ENCODE data around the gene STK35.

STK35 gene

DNA sequence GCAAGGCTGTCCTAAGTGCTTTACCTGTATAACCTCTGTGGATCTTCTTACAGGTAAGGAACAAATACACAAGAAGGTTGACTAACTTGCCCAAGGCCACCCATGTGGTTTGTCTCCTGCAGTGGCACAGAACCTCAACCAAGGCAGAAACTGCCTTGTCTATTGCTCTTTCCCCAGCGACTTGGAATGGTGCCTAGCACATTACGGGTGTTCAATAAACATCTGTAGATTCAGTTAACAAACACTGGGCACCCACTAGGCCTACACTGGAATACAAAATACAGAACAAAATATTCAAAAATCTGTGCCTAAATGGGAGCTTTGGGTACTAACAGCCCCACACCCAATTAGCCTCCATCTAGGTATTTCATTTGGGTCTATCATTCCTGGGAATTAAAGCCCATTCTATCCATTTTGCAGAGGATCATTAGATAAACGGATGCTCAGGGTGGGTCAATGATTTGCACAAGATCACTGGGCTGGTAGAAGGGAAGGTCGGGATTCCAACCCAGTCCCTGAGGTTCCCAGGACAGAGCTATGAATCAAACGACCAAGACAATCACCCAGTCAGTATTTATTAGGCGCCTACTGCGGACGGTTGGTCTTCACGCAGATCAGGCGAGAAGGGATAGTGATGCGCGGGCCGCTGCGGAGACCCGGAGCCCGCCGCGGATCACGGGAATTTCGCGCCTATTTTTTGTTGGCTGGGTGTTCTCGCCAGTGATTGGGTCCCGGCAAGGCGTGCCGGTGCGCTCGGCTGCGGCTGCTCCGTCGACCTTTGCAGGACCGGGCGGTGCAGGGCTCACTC lies at the start of gene STK35:
Gene STK35, plus strand, starts transcription at position 771 of the 808 bp plus-strand sequence. CDS start 55 bp downstream, outside the sequence.
- peak; percentile 18 for DNase-seq (ENCODE audit: low read depth, low spot score)

DNA sequence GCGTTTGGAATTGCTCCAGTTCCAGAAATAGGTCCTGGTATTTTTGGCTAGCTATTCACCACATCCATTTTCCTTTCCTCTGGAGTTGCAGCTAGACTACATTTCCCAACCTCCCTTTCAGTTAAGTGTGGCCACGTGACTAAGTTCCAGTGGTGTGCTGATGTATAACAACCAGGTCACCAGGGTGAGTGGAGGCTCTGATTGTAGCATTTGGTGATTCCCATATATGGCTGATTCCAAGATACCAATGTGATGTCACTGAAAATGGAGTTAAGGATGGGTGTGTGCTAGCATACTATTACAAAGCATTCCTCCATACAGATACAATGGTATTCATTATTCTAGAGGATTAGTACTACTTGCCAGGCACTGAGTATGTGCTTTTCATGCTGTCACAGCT lies 49.7 kb upstream of the STK35 start:
- DNase-seq (ENCODE audit: low read depth, low spot score) = no peak

DNA sequence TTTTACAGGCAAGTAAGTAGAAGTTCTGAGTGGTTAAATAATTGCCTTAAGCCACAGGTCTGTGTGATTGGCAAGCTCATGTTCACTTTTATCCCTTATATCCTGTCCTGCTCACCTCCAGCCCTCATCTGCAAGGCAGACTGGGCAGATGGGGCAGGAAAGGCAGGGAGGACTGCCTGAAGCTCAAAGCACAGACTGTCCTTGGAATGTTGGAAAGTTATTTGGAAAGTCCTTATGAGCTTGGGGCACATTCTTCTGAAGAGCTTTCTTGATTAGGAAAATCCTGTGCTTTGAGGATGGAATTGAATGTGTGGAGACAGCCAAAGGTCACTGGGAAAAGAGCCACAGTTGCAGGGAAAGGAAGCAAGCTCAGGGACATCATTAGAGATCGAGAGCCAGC lies 48.9 kb upstream of the STK35 start:
- no peak for DNase-seq (ENCODE audit: low read depth, low spot score)

DNA sequence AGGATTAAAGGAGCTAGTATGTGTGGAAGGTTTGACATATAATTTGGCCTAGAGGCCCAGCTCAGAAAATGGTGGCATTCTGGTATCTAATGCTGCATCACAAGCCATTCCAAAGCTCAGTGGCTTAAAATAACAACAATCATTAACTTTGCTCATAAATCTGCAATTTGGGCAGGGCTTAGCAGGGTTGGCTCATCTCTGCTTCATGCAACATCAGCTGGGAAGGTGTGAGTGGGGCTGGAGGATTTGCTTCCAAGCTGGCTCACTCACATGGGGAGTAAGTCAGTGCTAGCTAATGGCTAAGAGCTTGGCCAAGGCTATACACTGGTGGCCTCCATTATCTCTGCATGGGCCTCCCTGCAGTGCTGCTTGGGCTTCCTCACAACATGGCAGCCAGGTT lies 48.0 kb upstream of the STK35 start:
- no peak for DNase-seq (ENCODE audit: low read depth, low spot score)

DNA sequence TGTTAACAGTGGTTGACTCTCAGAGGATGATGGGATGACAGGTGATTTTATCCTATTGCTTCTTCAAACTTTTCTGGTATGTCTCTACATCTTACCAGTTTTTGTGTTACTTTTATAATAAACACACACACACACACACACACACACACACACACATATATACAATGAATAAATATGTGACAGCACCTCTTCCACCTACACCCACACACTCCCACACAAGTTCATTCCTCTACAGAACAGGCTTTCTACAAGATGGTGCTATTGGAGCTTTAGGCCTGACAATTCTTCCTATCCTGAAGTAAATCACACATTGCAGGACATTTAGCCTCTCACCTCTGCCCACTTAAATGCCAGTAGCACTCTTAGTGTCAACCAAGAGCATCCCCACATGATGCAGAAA lies 46.7 kb upstream of the STK35 start:
- DNase-seq (ENCODE audit: low read depth, low spot score) = no peak

DNA sequence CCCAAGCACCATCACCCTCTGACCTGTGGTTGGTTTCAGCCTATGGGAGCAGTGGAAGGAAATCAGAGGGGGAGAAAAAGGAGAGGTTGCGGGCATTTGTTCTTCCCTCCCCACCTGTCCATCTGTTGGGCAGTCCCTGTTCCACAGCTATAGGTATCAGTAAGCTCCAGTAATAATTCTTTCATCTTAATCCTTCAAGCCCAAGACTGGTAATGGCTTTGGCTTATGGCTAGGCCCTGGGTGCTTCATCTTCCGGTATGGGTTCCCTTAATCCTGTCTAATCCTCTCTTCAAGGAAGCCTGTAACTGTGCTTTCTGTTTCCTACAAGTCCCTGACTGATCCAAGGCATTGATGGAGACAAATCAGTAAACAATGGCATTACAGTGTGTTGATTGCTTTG lies 42.2 kb upstream of the STK35 start:
- DNase-seq (ENCODE audit: low read depth, low spot score) = no peak

DNA sequence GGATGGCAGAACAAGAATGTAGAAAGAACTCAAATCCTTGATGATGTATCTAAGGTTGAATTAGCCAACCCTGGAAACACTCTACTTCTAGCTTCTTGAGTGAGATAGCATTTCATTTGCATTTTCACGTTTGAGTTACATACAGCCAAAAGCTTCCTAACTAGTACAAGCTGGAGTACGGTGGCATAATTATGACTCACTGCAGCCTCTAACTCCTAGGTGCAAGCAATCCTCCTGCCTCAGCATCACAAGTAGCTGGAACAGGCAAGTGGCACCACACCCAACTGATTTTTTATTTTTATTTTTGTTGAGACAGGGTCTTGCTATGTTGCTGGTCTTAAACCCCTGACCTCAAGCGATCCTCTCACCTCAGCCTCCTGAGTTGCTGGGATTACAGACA lies 36.5 kb upstream of the STK35 start:
- no peak for DNase-seq (ENCODE audit: low read depth, low spot score)

DNA sequence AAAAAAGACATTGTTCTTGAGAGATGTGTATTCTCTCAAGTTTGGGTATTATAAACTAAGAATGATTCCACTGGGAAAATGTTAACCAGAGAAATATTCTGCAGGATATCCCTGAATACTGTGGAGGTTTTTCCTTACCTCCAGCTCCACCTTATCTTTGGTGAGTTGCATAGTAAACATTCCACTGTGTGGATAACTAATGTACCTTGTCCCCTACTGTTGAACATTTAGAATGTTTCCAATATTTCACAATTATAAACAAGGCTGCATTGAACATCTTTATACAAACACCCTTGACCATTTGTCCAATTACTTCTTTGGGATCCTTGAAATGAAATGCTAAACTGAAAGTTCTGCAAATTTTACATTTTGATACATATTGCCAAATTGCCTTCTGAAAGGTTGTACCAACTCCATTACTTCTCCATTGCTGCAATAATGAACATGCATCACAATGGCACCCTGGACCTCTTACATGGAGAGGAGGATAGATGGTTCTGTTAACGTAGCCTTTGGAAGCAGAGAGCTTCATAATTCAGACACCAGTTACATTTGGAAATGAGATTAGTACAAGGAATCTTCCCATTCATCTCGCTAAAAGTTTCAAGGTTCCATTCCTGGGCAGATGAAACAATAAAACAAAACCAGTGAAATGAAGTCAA lies 35.0 kb upstream of the STK35 start:
- DNase-seq (ENCODE audit: low read depth, low spot score) = no peak

DNA sequence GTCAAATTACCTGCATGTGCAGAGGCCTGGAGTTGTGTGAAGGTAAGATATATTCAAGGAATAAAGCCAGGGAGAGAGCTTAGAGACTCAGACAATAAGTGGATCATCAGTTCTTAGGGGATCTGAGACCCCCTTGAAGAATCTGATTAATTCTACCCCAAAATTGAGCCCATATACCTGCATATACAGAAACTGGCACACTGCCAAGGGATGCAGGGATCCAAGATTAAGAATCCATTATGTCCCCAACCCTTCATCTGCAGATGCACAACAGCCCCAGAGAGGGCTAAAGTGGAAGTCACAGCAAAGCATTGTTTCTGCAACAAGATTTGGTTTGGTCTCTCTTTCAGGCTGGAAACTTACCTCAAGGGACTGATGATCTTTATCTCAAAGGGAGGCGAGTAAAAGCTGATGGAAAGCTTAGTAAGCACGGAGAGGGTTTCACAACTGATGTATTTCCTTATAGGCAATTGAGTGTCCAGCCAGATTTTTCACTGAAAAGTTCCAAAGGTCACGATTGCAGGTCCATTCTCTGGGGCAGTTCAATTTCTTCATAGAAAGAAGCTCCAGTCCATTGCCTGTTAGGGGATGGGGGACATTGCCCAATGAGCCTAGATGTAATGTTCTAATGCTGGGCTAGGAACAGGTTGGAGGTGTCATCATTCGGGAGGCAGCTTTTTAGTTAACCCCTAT lies 20.9 kb upstream of the STK35 start:
- no peak for DNase-seq (ENCODE audit: low read depth, low spot score)

DNA sequence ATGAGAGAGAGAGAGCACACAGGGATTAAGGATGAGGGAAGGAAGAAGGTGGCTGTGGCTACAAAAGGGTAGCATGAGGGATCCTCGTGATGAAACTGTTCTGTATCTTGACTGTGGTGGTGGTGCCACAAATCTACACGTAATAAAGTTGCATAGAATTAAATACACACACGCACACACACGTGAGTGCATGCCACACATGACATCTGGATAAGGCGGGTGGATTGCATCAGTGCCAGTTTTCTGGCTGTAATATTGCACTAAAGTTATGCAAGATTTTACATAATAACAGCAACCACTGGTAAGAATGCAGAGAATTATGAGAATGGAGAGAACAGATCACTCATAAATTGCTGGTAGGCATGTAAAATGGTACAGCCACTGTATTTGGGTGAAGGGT lies 16.9 kb upstream of the STK35 start:
- DNase-seq (ENCODE audit: low read depth, low spot score) = no peak

DNA sequence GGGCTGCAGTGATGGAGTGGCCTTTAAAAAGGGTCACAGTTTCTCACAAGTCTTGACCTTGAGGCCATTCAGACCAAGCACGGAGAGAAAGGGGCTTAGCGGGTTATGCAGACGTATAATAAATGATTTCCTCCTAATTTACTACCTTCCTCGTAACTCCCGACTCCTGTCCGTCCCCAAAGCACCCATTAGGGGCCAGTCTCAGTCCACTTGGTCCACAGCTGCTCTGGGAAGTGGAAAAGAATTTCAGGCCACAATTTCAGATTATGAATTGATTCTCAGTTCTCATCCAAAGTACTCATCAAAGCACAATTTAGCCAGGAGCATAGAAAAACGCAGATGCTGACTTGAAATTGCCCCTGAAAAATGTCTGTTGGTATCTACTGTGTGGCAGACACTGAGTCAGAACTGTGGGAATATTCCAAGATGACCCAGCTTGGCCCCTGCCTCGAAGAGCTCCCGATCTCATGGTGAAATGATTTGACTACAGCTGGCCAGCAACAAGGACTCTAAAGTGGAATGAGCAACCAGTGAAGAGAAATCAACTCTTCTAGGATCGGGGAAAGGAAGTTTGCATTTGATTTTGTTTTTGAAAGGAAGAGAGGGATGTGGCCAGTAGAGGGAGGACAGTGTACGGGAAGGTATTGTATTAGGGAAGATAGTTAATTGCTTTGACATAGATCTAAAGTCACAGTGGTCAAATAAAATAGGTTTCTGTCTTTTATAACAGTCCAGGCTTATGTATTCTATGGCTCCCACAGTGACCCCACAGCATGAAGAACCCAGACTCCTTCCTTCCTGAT lies 15.2 kb upstream of the STK35 start:
- DNase-seq (ENCODE audit: low read depth, low spot score) = no peak

DNA sequence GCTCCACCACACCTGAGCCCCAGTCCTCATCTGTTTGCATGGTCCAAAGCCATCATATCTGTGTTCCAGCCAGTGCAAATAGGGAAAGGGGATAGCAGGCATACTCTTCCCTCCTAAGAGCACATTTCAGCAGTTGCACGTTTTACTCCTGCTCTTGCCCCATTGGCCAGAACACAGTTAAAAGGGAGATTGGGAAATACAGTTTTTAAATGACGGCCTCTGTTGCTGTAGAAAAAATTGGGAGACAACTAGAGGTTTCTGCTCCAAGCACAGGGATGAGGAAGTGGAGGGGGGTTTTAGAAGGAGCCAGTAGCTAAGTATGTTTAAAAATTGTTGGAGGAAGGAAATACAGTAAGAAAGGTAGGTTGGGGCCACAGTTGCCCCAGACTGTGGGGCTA lies 14.6 kb upstream of the STK35 start:
- no peak for DNase-seq (ENCODE audit: low read depth, low spot score)

DNA sequence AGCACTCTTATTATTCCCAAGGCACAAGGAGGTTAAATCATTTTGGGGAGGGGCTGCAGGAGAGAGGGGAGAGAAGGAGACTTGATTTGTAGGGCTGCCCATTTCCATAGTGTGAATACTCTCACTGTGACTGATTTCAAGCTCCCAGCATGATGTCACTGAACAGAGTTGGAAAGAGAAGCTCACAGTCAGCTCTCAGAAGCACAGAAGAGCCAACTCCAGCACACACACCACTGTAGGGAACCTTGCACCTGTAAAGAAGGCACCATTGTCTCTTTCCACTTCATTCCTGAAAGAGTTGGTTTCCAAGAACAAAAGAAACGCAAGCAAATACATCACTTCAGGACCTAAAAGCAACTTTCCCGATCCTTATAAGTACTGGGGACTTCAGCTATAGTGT lies 12.7 kb upstream of the STK35 start:
- no peak for DNase-seq (ENCODE audit: low read depth, low spot score)

DNA sequence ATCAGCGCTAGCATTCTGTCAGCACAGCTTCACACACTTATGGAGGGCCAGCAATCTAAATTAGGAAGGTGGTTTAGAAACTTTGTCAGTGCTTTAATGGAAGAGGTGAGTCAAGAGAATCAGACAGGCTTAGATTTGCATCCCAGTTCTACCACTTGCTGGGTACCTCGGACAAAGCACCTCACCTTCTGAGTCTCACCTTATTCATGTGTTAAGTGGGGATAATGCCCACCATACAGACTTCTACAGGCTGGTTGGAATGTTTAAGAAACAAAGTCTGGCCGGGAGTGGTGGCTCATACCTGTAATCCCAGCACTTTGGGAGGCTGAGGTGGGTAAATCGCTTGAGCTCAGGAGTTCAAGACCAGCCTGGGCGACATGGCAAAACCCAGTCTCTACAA lies 12.2 kb upstream of the STK35 start:
- no peak for DNase-seq (ENCODE audit: low read depth, low spot score)

DNA sequence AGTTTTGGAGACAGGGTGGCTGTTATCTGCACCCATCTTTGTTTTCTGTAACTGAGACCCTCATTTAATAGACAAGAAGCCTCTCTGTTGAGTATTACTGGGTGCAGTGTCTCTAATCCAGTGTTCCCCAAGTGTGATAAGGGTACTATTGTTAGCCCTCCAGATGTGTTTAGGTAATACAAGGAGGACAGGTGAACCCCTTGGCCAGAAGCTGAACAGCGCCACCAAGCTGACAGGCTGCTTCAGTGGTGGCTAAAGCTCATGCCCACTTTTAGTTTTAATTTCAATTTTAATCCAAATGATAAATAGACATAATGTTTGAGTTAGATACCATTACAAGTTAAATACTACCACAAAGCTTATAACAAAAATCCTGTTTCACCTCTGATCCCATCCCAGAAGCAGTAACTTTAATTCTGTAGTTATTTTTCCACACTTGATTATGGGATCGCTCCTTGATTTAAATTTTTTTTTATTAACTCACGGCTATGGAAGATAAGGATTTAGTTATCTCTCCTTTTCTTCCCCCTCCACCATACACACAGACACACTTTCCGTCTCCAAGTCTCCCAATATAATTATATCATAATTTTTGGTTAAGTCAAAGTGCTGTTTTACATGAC lies 8.4 kb upstream of the STK35 start:
- DNase-seq (ENCODE audit: low read depth, low spot score) = no peak

DNA sequence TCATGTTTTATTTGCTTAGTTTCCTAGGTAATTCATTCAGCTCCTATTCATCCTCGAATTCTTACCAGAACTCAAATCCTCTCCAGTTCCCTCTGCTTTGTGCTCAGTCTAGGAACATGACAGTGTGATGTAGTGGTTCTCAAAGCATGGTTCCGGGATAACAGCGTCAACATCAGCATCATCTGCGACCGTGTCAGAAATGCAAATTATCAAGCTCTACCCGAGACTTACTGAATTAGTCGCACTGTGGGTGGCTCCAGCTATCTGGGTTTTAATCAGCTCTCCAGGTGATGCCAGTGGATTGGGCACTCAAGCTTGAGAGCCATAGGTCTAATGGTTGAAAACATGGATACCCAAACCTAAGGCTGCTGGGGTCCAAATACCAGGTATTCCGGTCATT lies 7.7 kb upstream of the STK35 start:
- DNase-seq (ENCODE audit: low read depth, low spot score) = no peak

DNA sequence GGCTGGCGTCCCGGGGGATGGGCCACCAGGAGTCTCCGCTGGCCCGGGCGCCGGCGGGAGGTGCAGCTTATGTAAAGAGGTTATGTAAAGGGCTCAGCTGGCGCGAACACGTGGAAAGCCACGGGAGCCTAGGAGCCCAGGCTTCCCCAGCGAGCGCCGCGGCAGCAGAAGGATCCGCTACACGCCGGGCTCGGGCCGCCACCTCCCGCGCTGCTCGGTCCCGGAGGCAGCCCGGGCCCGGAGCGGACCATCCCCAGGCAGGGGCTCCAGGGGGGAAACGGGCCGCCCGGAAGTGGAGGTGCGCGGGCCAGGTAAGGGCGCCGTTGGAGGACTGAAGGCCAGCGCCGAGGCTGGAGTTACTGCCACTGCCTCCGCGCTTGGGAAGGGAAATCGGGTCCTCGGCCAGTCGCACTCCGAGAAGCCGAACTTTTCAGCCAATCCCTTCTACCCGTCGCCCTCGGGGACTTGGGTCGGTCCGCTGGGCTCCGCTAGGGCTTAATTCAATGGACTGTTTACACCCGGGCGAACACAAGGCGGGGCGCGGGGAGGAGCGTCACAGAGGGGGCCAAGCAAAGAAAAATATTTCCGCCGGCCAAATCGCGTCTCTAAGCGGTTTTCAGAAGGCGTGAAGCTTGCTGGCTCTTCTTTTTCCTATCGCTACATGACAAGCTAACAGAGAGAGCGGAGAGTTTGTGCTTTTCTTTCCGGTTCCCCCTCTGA lies 398 bp downstream of the STK35 start:
- DNase-seq (ENCODE audit: low read depth, low spot score) = peak; percentile 75

DNA sequence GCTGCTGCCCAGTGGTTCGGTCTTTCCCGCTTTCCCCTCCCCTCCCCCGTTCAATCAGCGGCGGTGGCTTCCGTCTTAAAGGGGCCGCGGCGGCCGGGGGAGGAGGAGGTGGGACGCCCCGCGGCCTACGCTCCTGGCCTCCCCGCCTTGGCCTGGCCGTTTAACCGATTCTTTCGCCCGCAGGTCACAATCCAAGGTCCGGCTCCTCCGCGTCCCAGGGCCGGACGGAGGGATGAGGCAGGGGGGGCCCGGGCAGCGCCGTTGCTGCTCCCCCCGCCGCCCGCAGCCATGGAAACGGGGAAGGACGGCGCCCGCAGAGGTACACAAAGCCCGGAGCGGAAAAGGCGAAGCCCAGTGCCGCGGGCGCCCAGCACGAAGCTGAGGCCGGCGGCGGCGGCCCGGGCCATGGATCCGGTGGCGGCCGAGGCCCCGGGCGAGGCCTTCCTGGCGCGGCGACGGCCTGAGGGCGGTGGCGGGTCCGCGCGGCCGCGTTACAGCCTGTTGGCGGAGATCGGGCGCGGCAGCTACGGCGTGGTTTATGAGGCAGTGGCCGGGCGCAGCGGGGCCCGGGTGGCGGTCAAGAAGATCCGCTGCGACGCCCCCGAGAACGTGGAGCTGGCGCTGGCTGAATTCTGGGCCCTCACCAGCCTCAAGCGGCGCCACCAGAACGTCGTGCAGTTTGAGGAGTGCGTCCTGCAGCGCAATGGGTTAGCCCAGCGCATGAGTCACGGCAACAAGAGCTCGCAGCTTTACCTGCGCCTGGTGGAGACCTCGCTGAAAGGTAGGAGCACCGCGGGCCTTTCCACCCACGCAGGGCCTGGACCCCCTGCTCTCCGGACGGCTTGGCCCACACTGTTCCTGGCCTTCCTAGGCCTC lies 1.2 kb downstream of the STK35 start:
- DNase-seq (ENCODE audit: low read depth, low spot score) = peak; percentile 72

DNA sequence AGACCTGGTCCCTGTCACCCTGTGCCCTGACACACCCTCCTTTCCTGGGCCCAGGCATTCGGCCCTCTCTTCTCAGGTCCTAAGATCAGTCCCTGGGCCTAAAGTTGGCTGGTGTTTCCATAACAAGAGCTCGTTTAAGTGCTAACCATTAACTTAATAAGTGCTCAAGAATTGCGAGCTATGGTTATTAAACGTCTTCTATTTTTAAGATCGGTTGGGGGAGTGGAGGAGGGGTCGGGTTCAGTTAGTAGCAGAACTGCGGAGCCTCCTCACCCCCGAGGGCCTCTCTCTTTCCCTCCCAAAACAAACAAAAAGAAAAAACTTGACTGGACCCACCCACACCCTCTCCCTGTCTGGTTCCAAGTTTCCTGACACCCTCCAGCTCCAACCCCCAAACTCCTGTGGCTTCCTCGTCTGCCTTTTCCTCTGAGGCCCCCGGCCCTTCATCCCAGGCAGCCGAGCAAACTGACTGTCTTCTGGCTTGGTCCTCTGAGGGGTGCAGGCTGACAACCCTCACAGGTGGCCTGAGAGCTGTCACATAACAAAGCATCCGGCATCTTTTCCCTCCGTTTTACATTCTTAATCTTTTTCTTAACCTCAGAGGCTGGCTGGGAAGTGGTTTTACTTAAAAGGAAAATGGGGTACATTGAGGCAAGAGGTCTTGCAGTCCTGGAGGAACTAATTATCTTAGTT lies 2.0 kb downstream of the STK35 start:
- DNase-seq (ENCODE audit: low read depth, low spot score) = no peak
